22Rv1 (cell line): ENCODE results near the gene FAAP100.

ENCODE experiments used
- H3K27ac ChIP-seq: fragments of 450-650 bp; 2 replicates; pipeline ENCODE4 v1.5.1; 2017
- CTCF ChIP-seq: fragments of 450-650 bp; IDR thresholded peaks from 2 replicates; pipeline ENCODE4 v1.5.1; 2017; ENCODE audit warnings: mild to moderate bottlenecking
- ZFX ChIP-seq: fragments of 450-650 bp; IDR thresholded peaks from 2 replicates; pipeline ENCODE4 v1.6.1; 2017; ENCODE audit warnings: antibody characterized with exemption, borderline replicate concordance

FAAP100 gene

GRCh38 chr17:81518113-81518784 is 33.9 kb downstream of the FAAP100 start:
- TF ChIP-seq ZFX (no peak), CTCF (no peak)
- H3K27ac ChIP-seq: peak overlapping the region; percentile 93

GRCh38 chr17:81517339-81518112 is 34.6 kb downstream of the FAAP100 start:
- peak overlapping the region; percentile 93 for H3K27ac ChIP-seq

GRCh38 chr17:81517009-81517338 is 35.2 kb downstream of the FAAP100 start:
- H3K27ac ChIP-seq: peak overlapping the region; percentile 100
- TF ChIP-seq ZFX (no peak), CTCF (no peak)

More at GRCh38 chr17:81517339-81518112, 34.6 kb downstream of the FAAP100 start:
- TF ChIP-seq ZFX (no peak), CTCF (no peak)

- H3K27ac ChIP-seq: peak overlapping the region; percentile 100
- no peak for TF ChIP-seq CTCF
- TF ChIP-seq ZFX: no peak
These were observed 35.7 kb downstream of the FAAP100 start for GRCh38 chr17:81516439-81516838.

GRCh38 chr17:81515530-81516041 is 36.6 kb downstream of the FAAP100 start:
- peak overlapping the region; percentile 100 for H3K27ac ChIP-seq
- TF ChIP-seq CTCF: no peak
- no peak for TF ChIP-seq ZFX

GRCh38 chr17:81514739-81515529 is 37.2 kb downstream of the FAAP100 start:
- peak overlapping the region; percentile 100 for H3K27ac ChIP-seq
- TF ChIP-seq ZFX: no peak
- no peak for TF ChIP-seq CTCF

- peak overlapping the region; percentile 100 for H3K27ac ChIP-seq
- TF ChIP-seq CTCF (no peak), ZFX (no peak)
These were observed 37.7 kb downstream of the FAAP100 start for GRCh38 chr17:81514489-81514738.
